LNCaP clone FGC (cell line): ENCODE data around the gene PCSK2.

ENCODE experiments used
- DNase-seq: peaks from one replicate; pipeline ENCODE4 v3.0.0-alpha.2; 2011; ENCODE audit warnings: low read depth
- H3K4me3 ChIP-seq: 2 replicates; pipeline ENCODE4 v1.5.1; 2011; ENCODE audit warnings: mild to moderate bottlenecking, low read depth, low read length, control low read depth
- CTCF ChIP-seq: IDR thresholded peaks from 2 replicates; pipeline ENCODE4 v1.5.1; 2012; ENCODE audit warnings: mild to moderate bottlenecking; ENCODE audit not compliant: control insufficient read depth, insufficient read depth; ENCODE audit errors: extremely low read depth

PCSK2 gene

GRCh38 chr20:17320456-17320855 is 93.6 kb downstream of the PCSK2 start:
- no peak for TF ChIP-seq CTCF
- no peak overlapping the region for H3K4me3 ChIP-seq
- DNase-seq = no peak

- TF ChIP-seq CTCF = no peak
Observed at GRCh38 chr20:17326096-17326495, 99.3 kb downstream of the PCSK2 start.

GRCh38 chr20:17327185-17328148 is 100.6 kb downstream of the PCSK2 start:
- TF ChIP-seq CTCF = no peak
- DNase-seq = no peak
- H3K4me3 ChIP-seq = no peak overlapping the region

More at GRCh38 chr20:17326096-17326495, 99.3 kb downstream of the PCSK2 start:
- H3K4me3 ChIP-seq = no peak overlapping the region
- no peak for DNase-seq

- no peak overlapping the region for H3K4me3 ChIP-seq
- DNase-seq = no peak
- TF ChIP-seq CTCF = no peak
Observed at GRCh38 chr20:17334932-17335331, 108.1 kb downstream of the PCSK2 start.

- no peak for DNase-seq
- no peak for TF ChIP-seq CTCF
- H3K4me3 ChIP-seq = no peak overlapping the region
Observed at GRCh38 chr20:17339000-17339399, 112.2 kb downstream of the PCSK2 start.

- DNase-seq = no peak
- no peak overlapping the region for H3K4me3 ChIP-seq
- TF ChIP-seq CTCF = no peak
Observed at GRCh38 chr20:17343091-17343490, 116.3 kb downstream of the PCSK2 start.
